ENCODE results near the gene NKX6-2. TPM values are rescaled to one million over a fixed set of nuclear protein-coding genes. Genes with fewer than 3 reads are reported as not detected.
A peak's percentile ranks its signal among the peaks of the same experiment; 100 is the strongest.

The NKX6-2 gene
- total and polyA plus RNA-seq, 4 donors, result 0.07 to 7.1 TPM; not detected in 2

DNA sequence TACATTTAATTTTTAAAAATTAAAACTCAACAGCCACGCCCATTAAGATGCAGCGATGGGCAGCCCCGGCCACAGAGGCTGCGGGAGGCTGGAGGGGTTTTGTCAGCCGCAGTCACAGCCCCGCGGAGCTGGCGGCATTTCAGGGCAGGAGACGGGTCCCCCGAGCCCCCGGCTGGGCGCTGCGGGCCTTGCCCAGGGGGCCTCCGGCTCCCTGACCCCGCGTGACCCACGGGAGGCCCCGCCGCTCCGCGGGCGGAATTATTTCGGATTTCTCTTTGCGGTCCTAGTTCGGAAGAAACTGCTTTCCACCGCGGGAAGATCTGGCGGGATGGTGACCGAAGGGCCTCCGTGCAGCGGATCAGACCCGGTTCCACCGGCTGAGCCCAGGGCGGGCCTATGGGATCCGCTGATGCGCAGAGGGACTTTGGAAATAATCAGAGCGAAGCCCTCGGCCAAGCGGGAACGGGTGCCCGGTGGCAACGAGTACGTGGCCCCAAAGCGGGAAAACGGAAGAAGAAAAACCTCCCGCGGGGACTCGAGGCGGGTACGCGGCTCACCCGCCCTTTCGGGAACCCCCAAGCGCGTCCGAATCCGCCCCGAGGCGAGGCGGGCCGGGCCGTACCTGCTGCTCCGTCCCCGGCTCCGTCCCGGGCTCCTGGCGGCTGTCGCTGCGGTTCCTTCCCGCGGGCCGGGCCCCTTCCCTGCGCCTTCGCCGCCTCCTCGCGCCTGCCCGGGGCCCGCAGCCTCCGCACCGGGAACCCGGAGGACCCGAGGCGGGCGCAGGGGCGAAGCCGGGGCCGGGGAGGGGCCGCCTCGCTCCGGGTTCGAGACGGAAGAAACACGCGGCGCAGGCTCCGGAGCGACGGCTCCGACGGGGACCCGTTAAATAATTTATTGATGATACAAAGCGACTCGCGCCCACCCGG lies 1.7 kb downstream of the NKX6-2 start:
- Histone ChIP-seq H3K27me3 (ENCODE audit: control insufficient read depth in 4 of 4, insufficient read depth in 4 of 4, low read length in 3 of 4) (peaks cover 0 to 47% (median 2%) of the 10 kb centered on the region in 4 donors), H3K36me3 (ENCODE audit: control insufficient read depth in 4 of 4, insufficient read depth in 3 of 4, low read depth in 1 of 4, low read length in 3 of 4) (peaks cover 6 to 16% (median 8%) of the 10 kb centered on the region in 4 donors), H3K9ac (ENCODE audit: low read depth in 1 of 2, low read length in 2 of 2) (no peak overlapping the region), H3K27ac (ENCODE audit: low read depth in 1 of 2, low read length in 2 of 2) (no peak overlapping the region), H3K4me1 (ENCODE audit: control insufficient read depth in 4 of 4, insufficient read depth in 4 of 4, low read length in 3 of 4) (peaks cover 2 to 22% (median 6%) of the 10 kb centered on the region in 4 donors), H3K9me3 (ENCODE audit: control insufficient read depth in 4 of 4, low read length in 3 of 4) (peaks cover 0 to 10% (median 3%) of the 10 kb centered on the region in 4 donors), H3K4me3 (ENCODE audit: low read depth in 1 of 3, low read length in 3 of 3) (peak overlapping the region in 1 of 3 donors; percentile 10)
- TF ChIP-seq RXRA (IDR thresholded peaks at IDR 0.05) (no peak), FOXA2 (IDR thresholded peaks at IDR 0.05) (no peak), RAD21 (IDR thresholded peaks at IDR 0.05) (no peak), JUND (IDR thresholded peaks at IDR 0.05) (no peak), GABPA (IDR thresholded peaks at IDR 0.05 in 1 of 2, conservative IDR thresholded peaks at IDR 0.05 in 1 of 2) (no peak)
- TF ChIP-seq, protein P1, sequence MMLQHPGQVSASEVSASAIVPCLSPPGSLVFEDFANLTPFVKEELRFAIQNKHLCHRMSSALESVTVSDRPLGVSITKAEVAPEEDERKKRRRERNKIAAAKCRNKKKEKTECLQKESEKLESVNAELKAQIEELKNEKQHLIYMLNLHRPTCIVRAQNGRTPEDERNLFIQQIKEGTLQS (IDR thresholded peaks at IDR 0.05), result no peak
- TF ChIP-seq, protein P2, sequence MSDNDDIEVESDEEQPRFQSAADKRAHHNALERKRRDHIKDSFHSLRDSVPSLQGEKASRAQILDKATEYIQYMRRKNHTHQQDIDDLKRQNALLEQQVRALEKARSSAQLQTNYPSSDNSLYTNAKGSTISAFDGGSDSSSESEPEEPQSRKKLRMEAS (IDR thresholded peaks at IDR 0.05), result no peak
- TF ChIP-seq, protein P3, sequence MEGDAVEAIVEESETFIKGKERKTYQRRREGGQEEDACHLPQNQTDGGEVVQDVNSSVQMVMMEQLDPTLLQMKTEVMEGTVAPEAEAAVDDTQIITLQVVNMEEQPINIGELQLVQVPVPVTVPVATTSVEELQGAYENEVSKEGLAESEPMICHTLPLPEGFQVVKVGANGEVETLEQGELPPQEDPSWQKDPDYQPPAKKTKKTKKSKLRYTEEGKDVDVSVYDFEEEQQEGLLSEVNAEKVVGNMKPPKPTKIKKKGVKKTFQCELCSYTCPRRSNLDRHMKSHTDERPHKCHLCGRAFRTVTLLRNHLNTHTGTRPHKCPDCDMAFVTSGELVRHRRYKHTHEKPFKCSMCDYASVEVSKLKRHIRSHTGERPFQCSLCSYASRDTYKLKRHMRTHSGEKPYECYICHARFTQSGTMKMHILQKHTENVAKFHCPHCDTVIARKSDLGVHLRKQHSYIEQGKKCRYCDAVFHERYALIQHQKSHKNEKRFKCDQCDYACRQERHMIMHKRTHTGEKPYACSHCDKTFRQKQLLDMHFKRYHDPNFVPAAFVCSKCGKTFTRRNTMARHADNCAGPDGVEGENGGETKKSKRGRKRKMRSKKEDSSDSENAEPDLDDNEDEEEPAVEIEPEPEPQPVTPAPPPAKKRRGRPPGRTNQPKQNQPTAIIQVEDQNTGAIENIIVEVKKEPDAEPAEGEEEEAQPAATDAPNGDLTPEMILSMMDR (IDR thresholded peaks at IDR 0.05; ENCODE audit: low read depth, low read length, missing input control), result no peak
- 21% methylated on average over 106 of the region's 106 CpGs for WGBS
- DNase-seq (ENCODE audit: low spot score), result no peak

DNA sequence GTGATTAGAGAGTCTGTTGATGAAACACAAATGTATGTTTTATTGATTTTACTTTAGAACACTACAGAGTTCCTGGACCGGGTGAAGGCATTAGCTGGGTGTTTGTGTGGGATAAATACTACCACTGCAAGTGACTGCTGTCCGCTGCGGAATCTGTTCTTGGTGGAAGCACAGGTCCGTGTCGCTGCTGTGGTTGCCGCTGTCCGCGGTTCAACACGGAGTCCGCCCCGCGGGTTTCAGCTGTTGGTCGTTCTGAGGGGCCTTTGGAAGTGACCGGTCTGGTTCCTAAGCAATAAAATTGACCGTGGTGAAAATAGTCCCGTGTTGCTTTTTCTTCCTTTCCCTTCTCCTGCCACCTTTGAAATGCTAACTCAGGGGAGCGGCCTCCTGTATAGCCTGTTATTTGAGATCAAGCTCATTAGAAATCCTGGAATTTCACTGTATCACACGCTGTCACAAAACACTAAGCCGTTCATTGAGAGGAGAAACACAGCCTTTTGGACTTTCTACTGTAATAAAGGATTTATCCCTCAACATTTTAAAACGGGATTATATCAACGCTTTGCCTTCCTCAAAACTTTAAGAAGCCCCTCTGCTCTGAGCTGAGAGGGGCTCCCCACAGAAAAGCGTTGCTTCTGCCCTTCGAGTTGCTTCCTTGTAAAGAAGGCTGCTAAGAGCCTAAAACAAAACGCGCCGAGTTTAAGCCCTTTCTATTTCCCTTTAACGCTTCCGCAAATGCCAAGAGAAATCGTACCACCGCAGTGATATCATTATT lies 2.6 kb downstream of the NKX6-2 start:
- Histone ChIP-seq H3K27ac (ENCODE audit: low read depth in 1 of 2, low read length in 2 of 2) (no peak overlapping the region), H3K4me3 (ENCODE audit: low read depth in 1 of 3, low read length in 3 of 3) (no peak overlapping the region), H3K9ac (ENCODE audit: low read depth in 1 of 2, low read length in 2 of 2) (no peak overlapping the region), H3K9me3 (ENCODE audit: control insufficient read depth in 4 of 4, low read length in 3 of 4) (peaks cover 0 to 10% (median 3%) of the 10 kb centered on the region in 4 donors), H3K27me3 (ENCODE audit: control insufficient read depth in 4 of 4, insufficient read depth in 4 of 4, low read length in 3 of 4) (peaks cover 0 to 39% (median 1%) of the 10 kb centered on the region in 4 donors), H3K4me1 (ENCODE audit: control insufficient read depth in 4 of 4, insufficient read depth in 4 of 4, low read length in 3 of 4) (peaks cover 2 to 19% (median 6%) of the 10 kb centered on the region in 4 donors), H3K36me3 (ENCODE audit: control insufficient read depth in 4 of 4, insufficient read depth in 3 of 4, low read depth in 1 of 4, low read length in 3 of 4) (peaks cover 6 to 24% (median 13%) of the 10 kb centered on the region in 4 donors)
- WGBS, result 86% methylated on average over 30 of the region's 30 CpGs
- no peak for DNase-seq (ENCODE audit: low spot score)
- TF ChIP-seq JUND (IDR thresholded peaks at IDR 0.05), result no peak
- no peak for TF ChIP-seq TAF1 (conservative IDR thresholded peaks at IDR 0.05)
- TF ChIP-seq, protein P4, sequence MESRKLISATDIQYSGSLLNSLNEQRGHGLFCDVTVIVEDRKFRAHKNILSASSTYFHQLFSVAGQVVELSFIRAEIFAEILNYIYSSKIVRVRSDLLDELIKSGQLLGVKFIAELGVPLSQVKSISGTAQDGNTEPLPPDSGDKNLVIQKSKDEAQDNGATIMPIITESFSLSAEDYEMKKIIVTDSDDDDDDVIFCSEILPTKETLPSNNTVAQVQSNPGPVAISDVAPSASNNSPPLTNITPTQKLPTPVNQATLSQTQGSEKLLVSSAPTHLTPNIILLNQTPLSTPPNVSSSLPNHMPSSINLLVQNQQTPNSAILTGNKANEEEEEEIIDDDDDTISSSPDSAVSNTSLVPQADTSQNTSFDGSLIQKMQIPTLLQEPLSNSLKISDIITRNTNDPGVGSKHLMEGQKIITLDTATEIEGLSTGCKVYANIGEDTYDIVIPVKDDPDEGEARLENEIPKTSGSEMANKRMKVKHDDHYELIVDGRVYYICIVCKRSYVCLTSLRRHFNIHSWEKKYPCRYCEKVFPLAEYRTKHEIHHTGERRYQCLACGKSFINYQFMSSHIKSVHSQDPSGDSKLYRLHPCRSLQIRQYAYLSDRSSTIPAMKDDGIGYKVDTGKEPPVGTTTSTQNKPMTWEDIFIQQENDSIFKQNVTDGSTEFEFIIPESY (IDR thresholded peaks at IDR 0.05), result no peak
- TF ChIP-seq, protein P3 (IDR thresholded peaks at IDR 0.05; ENCODE audit: low read depth, low read length, missing input control), result no peak
